Loucy (cell line): ENCODE measurements around the gene CUL9.

ENCODE experiments used
- EZH2phosphoT487 ChIP-seq: fragments of 200-600 bp; IDR thresholded peaks from 2 replicates; pipeline ENCODE4 v1.6.1; 2018; ENCODE audit warnings: antibody characterized with exemption, mild to moderate bottlenecking, moderate library complexity, borderline replicate concordance
- TF ChIP-seq, protein P1 (sequence below): fragments of 200-600 bp; sonication (generic); conservative IDR thresholded peaks from 2 replicates; pipeline ENCODE4 v1.5.1; 2014; ENCODE audit warnings: mild to moderate bottlenecking, antibody characterized with exemption, low read length

DNA sequence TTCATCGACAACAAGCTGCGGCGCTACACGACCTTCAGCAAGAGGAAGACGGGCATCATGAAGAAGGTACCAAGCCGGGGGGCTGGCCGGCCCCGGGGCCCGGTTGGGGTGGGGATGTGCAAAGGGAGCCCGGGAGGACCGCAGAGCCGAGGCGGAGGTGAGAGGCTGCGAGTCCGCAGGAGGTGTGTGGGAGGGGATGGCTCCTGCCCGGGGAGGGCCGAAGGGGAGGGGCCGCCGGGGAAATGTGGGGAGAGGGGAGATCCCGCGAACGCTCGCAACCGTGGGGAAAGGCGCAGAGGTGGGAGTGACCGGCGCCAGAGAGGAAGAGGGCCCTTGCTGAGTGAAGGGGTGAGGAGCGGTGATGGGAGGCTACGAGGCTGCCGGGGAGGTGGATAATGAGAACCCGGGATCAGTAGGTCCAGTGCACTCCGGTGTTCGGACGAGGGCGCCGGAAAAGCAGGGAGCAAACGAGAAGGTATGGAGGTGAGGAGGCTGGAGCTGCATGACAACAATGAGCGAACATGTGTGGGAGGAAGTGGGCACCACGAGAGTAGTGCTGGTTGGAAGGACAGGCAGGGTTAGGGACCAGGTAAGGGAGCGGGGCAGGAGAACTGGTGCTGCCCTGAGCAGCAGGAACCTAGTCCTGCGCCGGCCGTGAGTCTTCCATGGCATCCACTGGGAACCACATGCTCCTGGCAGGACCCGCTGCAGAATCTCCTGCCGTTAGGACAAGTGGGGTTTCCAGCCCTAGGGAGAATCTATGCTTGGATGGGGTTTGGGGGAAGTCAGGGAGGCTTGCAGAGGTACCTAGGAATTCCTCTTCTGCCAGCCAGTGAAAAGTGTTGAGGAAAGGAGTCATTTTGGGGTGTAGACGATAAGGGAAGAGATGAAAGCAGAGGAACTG is 9.6 kb upstream of the CUL9 start:
- TF ChIP-seq, protein P1, sequence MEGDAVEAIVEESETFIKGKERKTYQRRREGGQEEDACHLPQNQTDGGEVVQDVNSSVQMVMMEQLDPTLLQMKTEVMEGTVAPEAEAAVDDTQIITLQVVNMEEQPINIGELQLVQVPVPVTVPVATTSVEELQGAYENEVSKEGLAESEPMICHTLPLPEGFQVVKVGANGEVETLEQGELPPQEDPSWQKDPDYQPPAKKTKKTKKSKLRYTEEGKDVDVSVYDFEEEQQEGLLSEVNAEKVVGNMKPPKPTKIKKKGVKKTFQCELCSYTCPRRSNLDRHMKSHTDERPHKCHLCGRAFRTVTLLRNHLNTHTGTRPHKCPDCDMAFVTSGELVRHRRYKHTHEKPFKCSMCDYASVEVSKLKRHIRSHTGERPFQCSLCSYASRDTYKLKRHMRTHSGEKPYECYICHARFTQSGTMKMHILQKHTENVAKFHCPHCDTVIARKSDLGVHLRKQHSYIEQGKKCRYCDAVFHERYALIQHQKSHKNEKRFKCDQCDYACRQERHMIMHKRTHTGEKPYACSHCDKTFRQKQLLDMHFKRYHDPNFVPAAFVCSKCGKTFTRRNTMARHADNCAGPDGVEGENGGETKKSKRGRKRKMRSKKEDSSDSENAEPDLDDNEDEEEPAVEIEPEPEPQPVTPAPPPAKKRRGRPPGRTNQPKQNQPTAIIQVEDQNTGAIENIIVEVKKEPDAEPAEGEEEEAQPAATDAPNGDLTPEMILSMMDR: no peak
- no peak for TF ChIP-seq EZH2phosphoT487
